HG03432 (cell line): Measurements from ENCODE around the gene L3MBTL3.

Experiments used
- ATAC-seq: cut with Tn5 transposase; IDR thresholded peaks from one replicate; pipeline ENCODE4 v1.9.1; 2021; ENCODE audit warnings: mild to moderate bottlenecking, moderate library complexity; ENCODE audit not compliant: unreplicated experiment

The L3MBTL3 gene

GRCh38 chr6:130026859-130027258 lies 8.5 kb downstream of the L3MBTL3 start:
- no peak for ATAC-seq

GRCh38 chr6:130027948-130028347 lies 9.6 kb downstream of the L3MBTL3 start:
- ATAC-seq: peak; percentile 81

- no peak for ATAC-seq
Measured at GRCh38 chr6:130029163-130029562, 10.8 kb downstream of the L3MBTL3 start.

GRCh38 chr6:130032758-130033340 lies 14.5 kb downstream of the L3MBTL3 start:
- ATAC-seq: no peak

GRCh38 chr6:130033949-130034348 lies 15.6 kb downstream of the L3MBTL3 start:
- ATAC-seq: no peak

GRCh38 chr6:130034378-130035146 lies 16.2 kb downstream of the L3MBTL3 start:
- ATAC-seq: no peak

GRCh38 chr6:130035211-130035610 lies 16.8 kb downstream of the L3MBTL3 start:
- ATAC-seq: no peak

- no peak for ATAC-seq
Measured at GRCh38 chr6:130037207-130037811, 18.9 kb downstream of the L3MBTL3 start.

GRCh38 chr6:130041594-130041993 lies 23.2 kb downstream of the L3MBTL3 start:
- ATAC-seq: no peak

GRCh38 chr6:130043344-130043743 lies 25.0 kb downstream of the L3MBTL3 start:
- no peak for ATAC-seq

GRCh38 chr6:130045622-130046021 lies 27.2 kb downstream of the L3MBTL3 start:
- no peak for ATAC-seq

GRCh38 chr6:130046671-130047070 lies 28.3 kb downstream of the L3MBTL3 start:
- no peak for ATAC-seq

- no peak for ATAC-seq
Measured at GRCh38 chr6:130047088-130047995, 29.0 kb downstream of the L3MBTL3 start.

GRCh38 chr6:130050230-130050629 lies 31.8 kb downstream of the L3MBTL3 start:
- ATAC-seq: peak; percentile 36

GRCh38 chr6:130054725-130055124 lies 36.3 kb downstream of the L3MBTL3 start:
- no peak for ATAC-seq

- no peak for ATAC-seq
Measured at GRCh38 chr6:130055271-130055670, 36.9 kb downstream of the L3MBTL3 start.

GRCh38 chr6:130057495-130057894 lies 39.1 kb downstream of the L3MBTL3 start:
- ATAC-seq: no peak

- no peak for ATAC-seq
Measured at GRCh38 chr6:130063806-130064205, 45.4 kb downstream of the L3MBTL3 start.

GRCh38 chr6:130065609-130066156 lies 47.3 kb downstream of the L3MBTL3 start:
- no peak for ATAC-seq

- no peak for ATAC-seq
Measured at GRCh38 chr6:130069485-130069884, 51.1 kb downstream of the L3MBTL3 start.

- ATAC-seq: no peak
Measured at GRCh38 chr6:130070326-130070725, 51.9 kb downstream of the L3MBTL3 start.
